Gastrocnemius medialis (tissue), 4 donors: ENCODE data around the gene UBR7. TPM values are rescaled to one million over a fixed set of nuclear protein-coding genes. Genes with fewer than 3 reads are reported as not detected.
"Not testable (repeated sequence)": the region's sequence is repeated elsewhere in the genome, so short reads cannot be mapped to it uniquely, and the experiment has no call there.

Source experiments
- ATAC-seq, 2 donors: fragments of 150-250 bp; one replicate each; pipeline ENCODE4 v1.9.1; 2016
- DNase-seq, 2 donors: peaks; one replicate each; pipeline ENCODE4 v3.0.0-alpha.2; 2019
- H3K27ac ChIP-seq, 4 donors: fragments of 200-600 bp; sonication (generic); 1 replicate in 1 of 4; 2 replicates in 3 of 4; pipeline ENCODE4 v1.5.1; 2016 to 2018; ENCODE audit warnings: mild to moderate bottlenecking in 2 of 4, moderate library complexity in 1 of 4
- H3K27me3 ChIP-seq, 3 donors: fragments of 200-600 bp; sonication (generic) in 2 of 3; 1 replicate in 1 of 3; 2 replicates in 2 of 3; pipeline versions ENCODE4 v1.5.1 to v1.6.0; 2016 to 2019; ENCODE audit warnings: mild to moderate bottlenecking in 1 of 3, moderate library complexity in 1 of 3
- H3K36me3 ChIP-seq, 2 donors: fragments of 200-600 bp; sonication (generic) in 1 of 2; one replicate each; pipeline ENCODE4 v1.5.1; 2017 to 2018
- H3K4me1 ChIP-seq, 2 donors: fragments of 200-600 bp; sonication (generic) in 1 of 2; one replicate each; pipeline ENCODE4 v1.5.1; 2016 to 2017; ENCODE audit warnings: mild to moderate bottlenecking in 2 of 2
- H3K4me3 ChIP-seq, 4 donors: fragments of 200-600 bp; sonication (generic) in 3 of 4; 1 replicate in 1 of 4; 2 replicates in 3 of 4; pipeline ENCODE4 v1.5.1; 2016 to 2019; ENCODE audit warnings: mild to moderate bottlenecking in 2 of 4
- H3K9me3 ChIP-seq, 3 donors: fragments of 200-600 bp; sonication (generic) in 2 of 3; 1 replicate in 1 of 3; 2 replicates in 2 of 3; pipeline ENCODE4 v1.5.1; 2016 to 2019
- POLR2A ChIP-seq, 2 donors: fragments of 450-650 bp; IDR thresholded peaks; one replicate each; pipeline ENCODE4 v1.6.1; 2017; ENCODE audit warnings: antibody characterized with exemption in 2 of 2, mild to moderate bottlenecking in 2 of 2, moderate library complexity in 2 of 2
- in situ Hi-C, 4 donors: fragments of 200-750 bp; cut with MboI; loops; one replicate each; pipeline versions ENCODE4 v1.15.0 to v1.8.0; 2017; ENCODE audit warnings: low sequenced_read_pairs in 4 of 4
- intact Hi-C: fragments of 100-400 bp; cut with DNase I; formaldehyde crosslinking; loops from one replicate; pipeline ENCODE4 v1.15.1; 2023; ENCODE audit warnings: low total_unique reads
- total RNA-seq, 4 donors: library from RNA; depleted of rRNA; stranded (reverse); fragments of >200 nt; gene quantifications; one replicate each; pipeline versions ENCODE4 v1.1.0 to v1.2.3, GENCODE V29; 2016
- TF ChIP-seq, protein P1 (sequence below), 5 experiments: fragments of 450-650 bp in 3 of 5; fragments of 200-600 bp in 2 of 5; sonication (generic) in 2 of 5; IDR thresholded peaks in 4 of 5; conservative IDR thresholded peaks in 1 of 5; 1 replicate in 4 of 5; 2 replicates in 1 of 5; pipeline ENCODE4 v1.5.1; 2016 to 2019; ENCODE audit warnings: antibody characterized with exemption in 5 of 5, mild to moderate bottlenecking in 3 of 5, moderate library complexity in 3 of 5

Gene UBR7
- total RNA-seq, 4 donors from 2014 or later: 14.8 to 36.4 (median 27.4) TPM

DNA sequence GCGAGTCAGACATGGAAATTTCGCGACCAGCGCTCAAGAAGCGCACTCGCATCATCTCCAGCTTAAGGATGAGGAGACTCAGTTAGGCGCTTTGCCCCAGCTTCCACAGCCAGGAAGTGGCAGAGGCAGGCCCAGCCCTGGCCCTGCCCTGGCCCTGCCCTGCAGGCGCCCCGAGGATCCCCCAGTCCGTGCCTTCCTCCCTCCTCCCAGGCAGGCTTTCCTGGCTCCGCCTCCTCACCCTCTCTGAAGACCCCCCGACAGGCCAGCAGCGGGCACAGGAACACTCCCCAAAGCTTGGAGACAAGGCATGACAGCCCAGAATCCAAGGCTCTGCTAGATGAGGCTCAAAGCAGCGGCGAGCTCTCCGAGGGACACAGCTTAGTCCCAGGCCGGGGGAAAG lies 25.1 kb downstream of the UBR7 start:
- no peak for TF ChIP-seq POLR2A (IDR thresholded peaks at IDR 0.05)
- TF ChIP-seq, protein P1, sequence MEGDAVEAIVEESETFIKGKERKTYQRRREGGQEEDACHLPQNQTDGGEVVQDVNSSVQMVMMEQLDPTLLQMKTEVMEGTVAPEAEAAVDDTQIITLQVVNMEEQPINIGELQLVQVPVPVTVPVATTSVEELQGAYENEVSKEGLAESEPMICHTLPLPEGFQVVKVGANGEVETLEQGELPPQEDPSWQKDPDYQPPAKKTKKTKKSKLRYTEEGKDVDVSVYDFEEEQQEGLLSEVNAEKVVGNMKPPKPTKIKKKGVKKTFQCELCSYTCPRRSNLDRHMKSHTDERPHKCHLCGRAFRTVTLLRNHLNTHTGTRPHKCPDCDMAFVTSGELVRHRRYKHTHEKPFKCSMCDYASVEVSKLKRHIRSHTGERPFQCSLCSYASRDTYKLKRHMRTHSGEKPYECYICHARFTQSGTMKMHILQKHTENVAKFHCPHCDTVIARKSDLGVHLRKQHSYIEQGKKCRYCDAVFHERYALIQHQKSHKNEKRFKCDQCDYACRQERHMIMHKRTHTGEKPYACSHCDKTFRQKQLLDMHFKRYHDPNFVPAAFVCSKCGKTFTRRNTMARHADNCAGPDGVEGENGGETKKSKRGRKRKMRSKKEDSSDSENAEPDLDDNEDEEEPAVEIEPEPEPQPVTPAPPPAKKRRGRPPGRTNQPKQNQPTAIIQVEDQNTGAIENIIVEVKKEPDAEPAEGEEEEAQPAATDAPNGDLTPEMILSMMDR (IDR thresholded peaks at IDR 0.05 in 4 of 5, conservative IDR thresholded peaks at IDR 0.05 in 1 of 5): no peak
- Histone ChIP-seq H3K27ac (no peak overlapping the region), H3K9me3 (no peaks in the 10 kb centered on the region), H3K36me3 (peaks cover 0 to 17% of the 10 kb centered on the region in 2 donors), H3K27me3 (no peaks in the 10 kb centered on the region), H3K4me1 (no peaks in the 10 kb centered on the region), H3K4me3 (no peak overlapping the region)
- no peak for ATAC-seq
- in situ Hi-C loops (no loop called here), intact Hi-C loops (no loop called here)
- DNase-seq: no peak

DNA sequence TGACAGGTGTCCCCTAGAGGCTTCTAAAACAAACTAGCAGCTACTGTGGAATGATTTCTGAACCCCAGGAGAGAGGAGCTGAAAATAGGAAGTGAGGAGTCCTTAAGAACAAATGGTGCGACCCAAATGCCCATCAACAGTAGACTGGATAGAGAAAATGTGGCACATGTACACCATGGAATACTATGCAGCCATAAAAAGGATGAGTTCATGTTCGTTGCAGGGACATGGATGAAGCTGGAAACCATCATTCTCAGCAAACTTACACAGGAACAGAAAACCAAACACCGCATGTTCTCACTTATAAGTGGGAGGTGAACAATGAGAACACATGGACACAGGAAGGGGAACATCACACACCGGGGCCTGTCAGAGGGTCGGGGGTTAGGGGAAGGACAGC lies 26.0 kb downstream of the UBR7 start:
- H3K36me3 ChIP-seq, H3K4me1 ChIP-seq, intact Hi-C loops, ATAC-seq, H3K4me3 ChIP-seq, in situ Hi-C loops, H3K27ac ChIP-seq, H3K27me3 ChIP-seq, H3K9me3 ChIP-seq, DNase-seq: not testable (repeated sequence)

DNA sequence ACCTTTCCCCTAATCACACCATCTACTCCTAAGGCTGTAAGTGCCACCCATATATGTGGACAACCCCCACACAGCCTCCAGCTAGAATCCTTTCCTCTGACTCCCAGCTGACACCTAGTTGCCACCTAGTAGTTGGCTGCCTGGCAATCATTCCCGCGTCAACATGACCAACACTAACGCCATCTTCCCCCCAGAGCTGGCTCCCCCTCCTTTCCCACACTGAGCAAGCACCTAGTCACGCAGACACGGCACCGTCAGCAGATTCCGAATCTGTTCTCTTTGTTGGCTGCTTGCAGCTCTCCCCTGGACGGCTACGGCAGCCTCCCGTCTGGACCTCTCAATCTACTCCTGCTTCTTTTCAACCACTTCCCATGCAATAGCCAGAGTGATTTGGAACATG lies 27.7 kb downstream of the UBR7 start:
- H3K27ac ChIP-seq: no peak overlapping the region
- intact Hi-C loops: no loop called here
- H3K4me1 ChIP-seq: no peaks in the 10 kb centered on the region
- H3K36me3 ChIP-seq: no peaks in the 10 kb centered on the region
- in situ Hi-C loops: no loop called here
- H3K27me3 ChIP-seq: no peaks in the 10 kb centered on the region
- TF ChIP-seq, protein P1 (IDR thresholded peaks at IDR 0.05 in 4 of 5, conservative IDR thresholded peaks at IDR 0.05 in 1 of 5): no peak
- no peak for DNase-seq
- no peaks in the 10 kb centered on the region for H3K9me3 ChIP-seq
- H3K4me3 ChIP-seq: no peak overlapping the region
- ATAC-seq: no peak

DNA sequence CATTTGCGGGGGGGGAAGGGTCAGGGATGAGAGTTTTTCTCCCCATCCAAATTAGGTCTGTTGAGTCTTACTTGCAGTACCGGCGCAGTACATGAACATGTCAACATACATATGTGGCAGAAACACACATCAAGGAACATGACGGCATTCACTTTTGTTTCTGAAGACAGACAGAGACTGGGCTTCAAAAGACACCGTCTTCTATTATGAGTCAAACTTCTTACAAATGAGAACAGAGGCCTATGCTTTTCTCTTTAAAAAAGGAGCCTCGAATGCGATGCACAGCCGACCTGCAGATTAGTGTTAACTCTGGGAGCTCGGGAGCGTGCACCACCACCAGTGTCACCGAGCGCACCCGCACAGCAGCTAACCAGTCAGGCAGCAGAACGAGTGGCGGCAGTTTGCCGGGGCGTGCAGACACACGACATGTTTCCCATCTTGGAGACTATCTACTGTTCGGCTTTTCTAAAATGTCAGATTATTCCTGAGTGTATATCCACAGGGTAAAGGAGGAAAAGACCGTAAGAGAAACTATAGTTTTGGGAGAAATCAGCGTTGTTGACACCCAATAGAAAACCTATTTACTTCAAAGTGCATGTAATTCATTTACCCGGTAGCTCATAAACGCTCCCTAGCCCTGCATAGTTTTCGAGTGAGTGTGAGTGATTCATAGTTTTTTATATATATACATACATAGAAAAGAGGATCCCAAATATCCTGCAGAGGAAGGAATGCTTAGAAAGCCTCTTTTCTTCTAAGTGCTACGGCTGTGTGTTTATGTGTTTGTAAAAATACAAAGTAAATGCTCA lies 33.0 kb downstream of the UBR7 start:
- H3K9me3 ChIP-seq: no peaks in the 10 kb centered on the region
- no peak overlapping the region for H3K4me3 ChIP-seq
- DNase-seq (no peak), ATAC-seq (no peak)
- in situ Hi-C loops (no loop called here), intact Hi-C loops (no loop called here)
- no peaks in the 10 kb centered on the region for H3K4me1 ChIP-seq
- no peak overlapping the region for H3K27ac ChIP-seq
- no peak for TF ChIP-seq POLR2A (IDR thresholded peaks at IDR 0.05)
- TF ChIP-seq, protein P1 (IDR thresholded peaks at IDR 0.05 in 4 of 5, conservative IDR thresholded peaks at IDR 0.05 in 1 of 5): no peak
- peaks cover 0 to 43% of the 10 kb centered on the region in 2 donors for H3K36me3 ChIP-seq
- no peaks in the 10 kb centered on the region for H3K27me3 ChIP-seq

DNA sequence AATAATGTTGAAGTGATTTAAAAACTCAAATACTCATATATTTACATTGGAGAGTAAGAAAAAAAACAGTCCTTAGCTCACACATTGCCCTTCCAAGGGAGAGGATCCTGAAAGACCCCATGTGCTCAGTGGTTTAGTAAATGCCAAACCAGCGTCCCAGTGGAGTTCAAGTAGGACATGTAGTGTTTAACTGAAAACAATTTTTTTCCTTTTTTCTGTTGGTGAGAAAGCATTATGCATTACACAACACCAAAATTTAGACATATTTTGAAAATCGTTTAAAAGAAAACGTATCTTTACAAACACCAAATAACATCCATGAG lies 33.6 kb downstream of the UBR7 start:
- in situ Hi-C loops (no loop called here), intact Hi-C loops (no loop called here)
- ATAC-seq (no peak), DNase-seq (no peak)
- Histone ChIP-seq H3K27me3 (no peaks in the 10 kb centered on the region), H3K36me3 (peaks cover 0 to 48% of the 10 kb centered on the region in 2 donors), H3K27ac (no peak overlapping the region), H3K4me1 (no peaks in the 10 kb centered on the region), H3K9me3 (no peaks in the 10 kb centered on the region), H3K4me3 (no peak overlapping the region)
- TF ChIP-seq, protein P1 (IDR thresholded peaks at IDR 0.05 in 4 of 5, conservative IDR thresholded peaks at IDR 0.05 in 1 of 5): no peak
- no peak for TF ChIP-seq POLR2A (IDR thresholded peaks at IDR 0.05)
